PFSK-1 (cell line): ENCODE measurements around the gene DTNA.

Experiments
- FOXP2 ChIP-seq: optimal IDR thresholded peaks from 2 replicates; pipeline ENCODE3; 2011; ENCODE audit warnings: borderline replicate concordance, control low read depth, inconsistent platforms; ENCODE audit not compliant: insufficient read depth; ENCODE audit errors: extremely low read length, extremely low read depth
- POLR2AphosphoS5 ChIP-seq: IDR thresholded peaks from 2 replicates; pipeline ENCODE4 v1.6.1; 2012; ENCODE audit warnings: low read depth, mild to moderate bottlenecking, control low read depth, low read length, moderate library complexity
- TAF1 ChIP-seq: IDR thresholded peaks from 2 replicates; pipeline ENCODE4 v1.6.1; 2012; ENCODE audit warnings: low read length, control low read depth, borderline replicate concordance; ENCODE audit not compliant: insufficient read depth
- TF ChIP-seq, protein P1 (sequence below), 2 experiments: IDR thresholded peaks; 2 replicates each; pipeline versions ENCODE4 v1.6.1 to v1.8.0; 2011 to 2012; ENCODE audit warnings: low read depth in 2 of 2, low read length in 2 of 2, control low read depth in 1 of 2, inconsistent platforms in 1 of 2, mild to moderate bottlenecking in 1 of 2, moderate library complexity in 1 of 2; ENCODE audit not compliant: insufficient read depth in 1 of 2

GRCh38 chr18:34933909-34934661, 224.0 kb downstream of the DTNA start:
- TF ChIP-seq POLR2AphosphoS5 (no peak), FOXP2 (no peak), TAF1 (no peak)
- TF ChIP-seq, protein P1, sequence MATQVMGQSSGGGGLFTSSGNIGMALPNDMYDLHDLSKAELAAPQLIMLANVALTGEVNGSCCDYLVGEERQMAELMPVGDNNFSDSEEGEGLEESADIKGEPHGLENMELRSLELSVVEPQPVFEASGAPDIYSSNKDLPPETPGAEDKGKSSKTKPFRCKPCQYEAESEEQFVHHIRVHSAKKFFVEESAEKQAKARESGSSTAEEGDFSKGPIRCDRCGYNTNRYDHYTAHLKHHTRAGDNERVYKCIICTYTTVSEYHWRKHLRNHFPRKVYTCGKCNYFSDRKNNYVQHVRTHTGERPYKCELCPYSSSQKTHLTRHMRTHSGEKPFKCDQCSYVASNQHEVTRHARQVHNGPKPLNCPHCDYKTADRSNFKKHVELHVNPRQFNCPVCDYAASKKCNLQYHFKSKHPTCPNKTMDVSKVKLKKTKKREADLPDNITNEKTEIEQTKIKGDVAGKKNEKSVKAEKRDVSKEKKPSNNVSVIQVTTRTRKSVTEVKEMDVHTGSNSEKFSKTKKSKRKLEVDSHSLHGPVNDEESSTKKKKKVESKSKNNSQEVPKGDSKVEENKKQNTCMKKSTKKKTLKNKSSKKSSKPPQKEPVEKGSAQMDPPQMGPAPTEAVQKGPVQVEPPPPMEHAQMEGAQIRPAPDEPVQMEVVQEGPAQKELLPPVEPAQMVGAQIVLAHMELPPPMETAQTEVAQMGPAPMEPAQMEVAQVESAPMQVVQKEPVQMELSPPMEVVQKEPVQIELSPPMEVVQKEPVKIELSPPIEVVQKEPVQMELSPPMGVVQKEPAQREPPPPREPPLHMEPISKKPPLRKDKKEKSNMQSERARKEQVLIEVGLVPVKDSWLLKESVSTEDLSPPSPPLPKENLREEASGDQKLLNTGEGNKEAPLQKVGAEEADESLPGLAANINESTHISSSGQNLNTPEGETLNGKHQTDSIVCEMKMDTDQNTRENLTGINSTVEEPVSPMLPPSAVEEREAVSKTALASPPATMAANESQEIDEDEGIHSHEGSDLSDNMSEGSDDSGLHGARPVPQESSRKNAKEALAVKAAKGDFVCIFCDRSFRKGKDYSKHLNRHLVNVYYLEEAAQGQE (IDR thresholded peaks at IDR 0.05; ENCODE audit: insufficient read depth in 1 of 2, low read depth in 2 of 2, low read length in 2 of 2) = no peak
